Effector CD8-positive, alpha-beta T cell (primary cell): Measurements from ENCODE around the gene RNF126.
"Not testable (repeated sequence)": the region's sequence is repeated elsewhere in the genome, so short reads cannot be mapped to it uniquely, and the experiment has no call there.

Source experiments
- DNase-seq: peaks from one replicate; lab custom pipeline; 2025; lab: John Stamatoyannopoulos, UW
- total RNA-seq, 4 experiments: gene quantifications; one replicate each; lab custom pipeline; 2026; lab: John Stamatoyannopoulos, UW

The RNF126 gene
- total RNA-seq: 57.6 to 109 (median 79.9) reads per million in 4 experiments

GRCh38 chr19:662962-663681 lies at the start of gene RNF126:
Gene RNF126, minus strand, starts transcription at chr19:663214. Its CDS starts 93 bp downstream, at chr19:663121.
- peak; percentile 93 for DNase-seq

GRCh38 chr19:711254-711653 lies 48.2 kb upstream of the RNF126 start:
- no peak for DNase-seq

GRCh38 chr19:710767-711166 lies 47.8 kb upstream of the RNF126 start:
- no peak for DNase-seq

- DNase-seq: no peak
Observed at GRCh38 chr19:709965-710571, 47.1 kb upstream of the RNF126 start.

GRCh38 chr19:709196-709964 lies 46.4 kb upstream of the RNF126 start:
- no peak for DNase-seq

GRCh38 chr19:708154-709143 lies 45.4 kb upstream of the RNF126 start, which contains the start of gene PALM:
Gene PALM, plus strand, starts transcription at chr19:708935. Its CDS starts 212 bp downstream, at chr19:709147.
- no peak for DNase-seq

GRCh38 chr19:704447-704741 lies 41.4 kb upstream of the RNF126 start:
- DNase-seq: no peak

GRCh38 chr19:703651-704446 lies 40.8 kb upstream of the RNF126 start:
- peak; percentile 62 for DNase-seq

- no peak for DNase-seq
Observed at GRCh38 chr19:703329-703650, 40.3 kb upstream of the RNF126 start.

GRCh38 chr19:702847-703246 lies 39.8 kb upstream of the RNF126 start:
- not testable (repeated sequence) for DNase-seq

- not testable (repeated sequence) for DNase-seq
Observed at GRCh38 chr19:699885-700284, 36.9 kb upstream of the RNF126 start.

GRCh38 chr19:698529-698928 lies 35.5 kb upstream of the RNF126 start:
- DNase-seq: not testable (repeated sequence)

GRCh38 chr19:695352-695949 lies 32.4 kb upstream of the RNF126 start, which contains the start of gene PRSS57:
Gene PRSS57, minus strand, starts transcription at chr19:695452. Its CDS starts 22 bp downstream, at chr19:695430.
- DNase-seq: no peak

- no peak for DNase-seq
Observed at GRCh38 chr19:694481-695351, 31.7 kb upstream of the RNF126 start.

- DNase-seq: no peak
Observed at GRCh38 chr19:690203-690602, 27.2 kb upstream of the RNF126 start.

- no peak for DNase-seq
Observed at GRCh38 chr19:688992-689391, 26.0 kb upstream of the RNF126 start.

GRCh38 chr19:688214-688613 lies 25.2 kb upstream of the RNF126 start:
- no peak for DNase-seq

- no peak for DNase-seq
Observed at GRCh38 chr19:687569-688166, 24.7 kb upstream of the RNF126 start.
